ENCODE results near the gene CHIA.
"Not testable (repeated sequence)": the region's sequence is repeated elsewhere in the genome, so short reads cannot be mapped to it uniquely, and the experiment has no call there.

CHIA gene

GRCh38 chr1:111285879-111286278, 4.8 kb upstream of the CHIA start:
- DNase-seq (ENCODE audit: low read depth) = no peak

DNA sequence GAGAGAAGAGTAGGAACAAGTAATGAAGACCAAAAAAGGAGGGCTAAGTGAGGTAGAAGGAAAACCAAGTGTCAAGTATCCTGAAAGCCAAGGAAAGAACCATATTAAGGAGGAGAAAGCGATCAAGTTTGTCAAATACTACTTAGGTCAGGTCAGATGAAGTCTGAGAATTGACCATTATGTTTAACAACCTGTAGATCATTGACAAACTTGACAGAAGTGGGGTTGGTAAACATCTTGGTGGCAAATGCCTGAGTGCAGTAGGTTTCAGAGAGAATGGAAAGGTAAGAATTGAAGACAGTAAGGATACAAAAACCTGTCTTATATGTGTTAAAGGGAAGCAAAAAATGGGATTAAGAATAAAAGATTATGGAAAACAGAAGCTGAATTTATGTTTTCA, 3.7 kb upstream of the CHIA start:
- no peak for DNase-seq (ENCODE audit: low read depth)

DNA sequence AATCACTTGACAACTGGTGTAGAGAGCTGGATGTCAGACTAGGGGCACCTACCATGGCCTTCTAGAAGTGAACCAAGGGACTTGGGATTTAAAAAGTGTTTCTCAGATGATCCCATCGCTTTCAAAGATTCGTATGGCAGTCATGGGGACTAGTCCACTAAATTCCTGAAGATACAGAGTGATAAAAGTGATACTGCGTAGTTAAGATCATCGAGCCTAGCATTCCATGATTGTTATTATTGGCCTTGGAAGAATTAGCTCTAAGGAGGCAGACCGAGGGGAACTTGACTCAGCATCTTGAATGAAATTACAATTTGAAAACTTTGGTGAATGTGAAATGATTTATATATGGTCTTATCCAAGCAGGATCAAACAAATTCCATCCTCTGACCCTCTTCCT, 1.3 kb upstream of the CHIA start:
- no peak for DNase-seq (ENCODE audit: low read depth)

- DNase-seq (ENCODE audit: low read depth) = no peak
Observed at GRCh38 chr1:111290104-111290503, 547 bp upstream of the CHIA start.

DNA sequence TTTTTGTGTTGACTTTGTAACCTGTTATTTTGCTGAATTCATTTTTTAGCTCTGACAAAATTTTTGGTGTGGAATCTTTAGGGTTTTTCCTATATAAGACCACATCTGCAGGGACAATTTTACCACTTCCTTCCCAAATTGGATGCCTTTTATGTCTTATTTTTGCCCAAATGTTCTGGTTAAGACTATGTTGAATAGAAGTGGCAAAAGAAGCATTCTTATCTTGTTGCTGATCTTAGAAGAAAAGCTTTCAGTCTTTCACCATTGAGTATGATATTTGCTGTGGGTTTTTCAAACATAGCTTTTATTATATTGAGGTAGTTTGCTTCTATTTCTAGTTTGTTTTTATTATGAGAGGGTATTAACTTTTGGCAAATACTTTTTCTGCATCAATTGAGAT, 3.7 kb downstream of the CHIA start:
- no peak for DNase-seq (ENCODE audit: low read depth)

- no peak for DNase-seq (ENCODE audit: low read depth)
Observed at GRCh38 chr1:111302374-111302773, 11.7 kb downstream of the CHIA start.

GRCh38 chr1:111309690-111310089, 19.0 kb downstream of the CHIA start:
- no peak for DNase-seq (ENCODE audit: low read depth)

DNA sequence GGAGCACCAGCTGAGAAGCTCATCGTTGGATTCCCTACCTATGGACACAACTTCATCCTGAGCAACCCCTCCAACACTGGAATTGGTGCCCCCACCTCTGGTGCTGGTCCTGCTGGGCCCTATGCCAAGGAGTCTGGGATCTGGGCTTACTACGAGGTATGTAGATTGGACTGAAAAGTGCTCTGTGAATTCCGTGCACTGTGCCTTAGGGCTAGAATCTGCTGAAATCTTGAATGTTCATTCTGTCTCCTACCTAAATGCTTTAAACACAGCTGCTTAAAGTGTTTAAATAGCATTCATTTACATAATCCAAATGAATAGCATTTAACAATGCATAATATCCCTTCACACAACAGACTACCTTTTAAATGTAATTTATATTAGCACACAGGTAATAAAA, 27.9 kb downstream of the CHIA start:
- DNase-seq (ENCODE audit: low read depth) = no peak

- DNase-seq (ENCODE audit: low read depth) = no peak
Observed at GRCh38 chr1:111320066-111320879, 29.6 kb downstream of the CHIA start.

GRCh38 chr1:111323231-111323630, 32.6 kb downstream of the CHIA start:
- no peak for DNase-seq (ENCODE audit: low read depth)

DNA sequence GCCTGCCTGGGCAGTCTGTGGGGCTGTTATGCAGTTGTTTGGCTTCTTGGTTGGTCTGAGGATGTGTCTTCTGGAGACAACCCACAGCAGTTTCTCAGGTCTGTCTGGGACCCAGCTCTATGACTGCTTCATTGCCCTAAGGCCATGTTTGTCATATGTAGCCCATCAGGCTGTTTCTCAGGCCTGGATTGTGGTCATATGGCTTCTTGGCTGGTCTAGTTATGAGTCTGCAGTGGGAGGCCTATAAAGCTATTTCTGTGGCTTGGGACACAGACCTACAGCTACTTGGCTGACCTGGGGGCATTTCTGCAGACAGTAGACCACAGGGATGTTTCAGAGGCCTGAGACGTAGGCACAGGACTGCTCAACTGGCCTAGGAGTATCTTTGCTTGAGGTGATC, 41.5 kb downstream of the CHIA start:
- no peak for DNase-seq (ENCODE audit: low read depth)

GRCh38 chr1:111334169-111334568, 43.5 kb downstream of the CHIA start:
- DNase-seq (ENCODE audit: low read depth) = no peak

DNA sequence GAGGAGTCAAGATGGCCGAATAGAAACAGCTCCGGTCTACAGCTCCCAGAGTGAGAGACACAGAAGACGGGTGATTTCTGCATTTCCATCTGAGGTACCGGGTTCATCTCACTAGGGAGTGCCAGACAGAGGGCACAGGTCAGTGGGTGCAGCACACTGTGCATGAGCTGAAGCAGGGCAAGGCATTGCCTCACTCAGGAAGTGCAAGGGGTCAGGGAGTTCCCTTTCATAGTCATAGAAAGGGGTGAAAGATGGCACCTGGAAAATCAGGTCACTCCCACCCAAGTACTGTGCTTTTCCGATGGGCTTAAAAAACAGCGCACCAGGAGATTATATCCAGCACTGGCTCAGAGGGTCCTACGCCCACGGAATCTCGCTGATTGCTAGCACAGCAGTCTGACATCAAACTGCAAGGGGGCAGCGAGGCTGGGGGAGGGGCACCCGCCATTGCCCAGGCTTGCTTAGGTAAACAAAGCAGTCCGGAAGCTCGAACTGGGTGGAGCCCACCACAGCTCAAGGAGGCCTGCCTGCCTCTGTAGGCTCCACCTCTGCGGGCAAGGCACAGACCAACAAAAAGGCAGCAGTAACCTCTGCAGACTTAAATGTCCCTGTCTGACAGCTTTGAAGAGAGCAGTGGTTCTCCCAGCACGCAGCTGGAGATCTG, 44.7 kb downstream of the CHIA start:
- DNase-seq (ENCODE audit: low read depth) = not testable (repeated sequence)

DNA sequence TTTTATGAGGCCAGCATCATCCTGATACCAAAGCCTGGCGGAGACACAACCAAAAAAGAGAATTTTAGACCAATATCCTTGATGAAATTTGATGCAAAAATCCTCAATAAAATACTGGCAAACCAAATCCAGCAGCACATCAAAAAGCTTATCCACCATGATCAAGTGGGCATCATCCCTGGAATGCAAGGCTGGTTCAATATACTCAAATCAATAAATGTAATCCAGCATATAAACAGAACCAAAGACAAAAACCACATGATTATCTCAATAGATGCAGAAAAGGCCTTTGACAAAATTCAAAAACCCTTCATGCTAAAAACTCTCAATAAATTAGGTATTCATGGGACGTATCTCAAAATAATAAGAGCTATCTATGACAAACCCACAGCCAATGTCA, 48.2 kb downstream of the CHIA start:
- DNase-seq (ENCODE audit: low read depth) = not testable (repeated sequence)

GRCh38 chr1:111346089-111346885, 55.6 kb downstream of the CHIA start:
- no peak for DNase-seq (ENCODE audit: low read depth)

- no peak for DNase-seq (ENCODE audit: low read depth)
Observed at GRCh38 chr1:111347026-111347425, 56.4 kb downstream of the CHIA start.

DNA sequence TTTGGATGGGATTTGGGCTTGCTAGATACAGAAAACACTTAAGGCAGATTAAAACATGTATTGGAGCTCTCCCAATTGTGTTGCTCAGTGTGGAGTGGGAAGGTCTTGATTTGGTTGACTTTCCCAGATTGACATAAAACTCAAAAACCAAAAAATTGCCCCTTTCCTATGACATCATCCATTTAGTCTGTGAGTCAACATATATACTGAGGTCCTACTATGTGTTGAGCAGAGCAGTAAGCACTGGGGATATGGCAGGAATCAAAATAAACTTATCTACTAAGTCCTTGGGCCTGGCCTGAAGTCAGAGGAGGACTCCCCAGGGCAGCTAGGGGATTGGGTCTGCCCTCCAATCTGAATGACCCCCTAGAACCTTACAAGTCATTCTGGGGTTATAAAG, 61.0 kb downstream of the CHIA start:
- no peak for DNase-seq (ENCODE audit: low read depth)

DNA sequence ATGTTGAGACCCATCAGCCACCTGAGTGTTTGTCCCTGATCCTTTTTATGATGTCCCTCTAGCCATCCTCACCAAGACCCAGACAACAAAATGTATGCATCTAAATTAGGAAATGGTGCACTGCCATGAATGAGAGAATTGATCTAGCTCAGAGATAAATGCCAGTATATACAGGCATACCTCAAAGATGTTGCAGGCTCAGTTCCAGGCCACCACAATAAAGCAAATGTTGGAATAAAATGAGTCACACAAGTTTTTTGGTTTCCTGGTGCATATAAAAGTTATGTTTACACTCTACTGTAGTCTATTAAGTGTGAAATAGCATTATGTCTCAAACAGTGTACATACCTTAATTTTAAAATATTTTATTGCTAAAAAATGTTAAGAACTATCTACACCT, 63.9 kb downstream of the CHIA start:
- DNase-seq (ENCODE audit: low read depth) = no peak

GRCh38 chr1:111358964-111359363, 68.3 kb downstream of the CHIA start:
- no peak for DNase-seq (ENCODE audit: low read depth)

DNA sequence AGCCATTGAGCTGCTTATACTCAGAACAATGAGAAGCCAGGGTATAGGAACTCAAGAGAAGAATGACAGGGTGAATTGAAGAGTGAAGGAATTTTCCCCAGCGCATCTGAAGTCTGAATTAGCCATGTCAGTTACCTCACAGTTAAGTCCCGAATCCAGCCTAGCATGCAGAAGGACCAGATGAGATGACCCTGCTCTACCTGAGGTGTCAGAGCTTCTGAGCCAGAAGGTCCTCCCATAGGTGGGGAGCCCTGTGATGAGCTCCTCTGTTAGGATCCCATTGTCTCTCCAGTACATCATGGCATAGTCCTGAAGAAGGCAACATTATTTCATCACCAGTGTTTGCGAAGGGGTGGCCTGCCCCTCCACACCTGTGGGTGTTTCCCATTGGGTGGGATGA, 68.7 kb downstream of the CHIA start:
- DNase-seq (ENCODE audit: low read depth) = no peak

- not testable (repeated sequence) for DNase-seq (ENCODE audit: low read depth)
Observed at GRCh38 chr1:111360257-111360656, 69.6 kb downstream of the CHIA start.

DNA sequence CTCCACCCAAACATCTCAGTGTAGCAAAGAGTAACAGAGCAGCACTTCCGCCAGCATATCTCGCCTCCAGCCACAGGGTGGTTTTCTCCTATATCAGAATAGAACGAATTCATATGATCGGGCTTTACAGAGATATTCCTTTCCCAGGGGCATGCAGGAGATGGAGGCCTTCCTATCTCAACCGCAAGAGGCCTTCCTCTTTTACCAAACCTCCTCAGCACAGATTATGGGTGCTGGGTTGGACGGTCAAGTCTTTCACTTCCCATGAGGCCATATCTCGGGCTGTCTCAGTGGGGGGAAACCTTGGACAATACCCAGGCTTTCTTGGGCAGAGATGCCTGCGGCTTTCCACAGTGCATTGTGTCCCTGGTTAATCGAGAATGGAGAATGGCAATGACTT, 71.1 kb downstream of the CHIA start:
- DNase-seq (ENCODE audit: low read depth) = no peak

- no peak for DNase-seq (ENCODE audit: low read depth)
Observed at GRCh38 chr1:111364690-111365089, 74.0 kb downstream of the CHIA start.
